ENCODE results near the gene TMEM179B. TPM values are rescaled to one million over a fixed set of nuclear protein-coding genes. Genes with fewer than 3 reads are reported as not detected.

TMEM179B gene
- total RNA-seq, 4 donors from 2014 or later, result 22.3 to 83.8 (median 34.2) TPM

DNA sequence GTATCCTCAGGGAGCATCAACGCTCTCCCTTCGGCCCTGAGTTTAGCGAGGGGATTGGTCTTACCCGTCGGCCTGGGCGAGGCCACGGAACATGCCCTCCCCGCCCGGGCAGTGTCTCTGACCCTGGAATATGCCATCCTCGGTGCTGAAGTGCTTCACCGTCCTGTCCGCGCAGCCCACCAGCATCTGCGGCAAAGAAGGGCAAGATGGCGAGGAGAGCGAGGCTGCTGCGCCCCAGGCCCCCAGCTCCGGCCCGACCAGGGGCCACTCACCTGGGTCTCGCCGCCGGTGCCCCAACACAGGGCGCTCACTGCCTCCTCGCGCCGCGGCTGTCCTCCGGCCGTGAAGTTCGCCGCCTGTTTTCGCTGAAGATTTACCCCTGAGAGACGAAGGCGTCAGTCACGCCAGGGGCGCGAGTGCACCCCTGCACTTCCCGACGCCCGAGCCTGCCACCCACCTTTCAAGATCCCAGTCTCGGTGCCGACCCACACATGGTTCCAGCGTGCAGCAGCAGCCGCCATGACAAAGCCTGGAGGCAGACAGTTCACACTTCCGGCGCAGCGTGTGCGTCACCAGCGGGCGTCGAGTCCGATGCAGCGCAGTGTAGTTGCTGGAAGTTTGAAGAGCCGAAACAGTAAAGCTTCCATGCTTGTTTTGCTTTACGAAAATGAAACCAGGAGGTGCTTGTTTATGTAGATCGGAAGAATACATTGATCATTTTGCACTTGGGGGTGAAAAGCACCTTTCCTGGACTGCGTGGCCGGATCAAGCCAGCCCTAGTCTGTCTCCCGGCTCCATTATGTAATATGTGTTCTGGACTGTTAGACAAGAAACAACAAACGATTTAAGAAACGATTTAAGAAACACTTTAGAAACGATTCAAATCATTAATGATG, 52.1 kb downstream of the TMEM179B start, which contains the start of gene WDR74:
TSS of gene WDR74 (minus strand) at position 541 of the 896 bp plus-strand sequence. CDS start at position 521, 20 bp downstream.
- H3K27me3 ChIP-seq, result no peaks in the 10 kb centered on the region
- H3K4me1 ChIP-seq, result peaks cover 0 to 8% of the 10 kb centered on the region in 2 donors
- no peaks in the 10 kb centered on the region for H3K36me3 ChIP-seq
- peak; percentile 86 to 90 for TF ChIP-seq POLR2A (IDR thresholded peaks at IDR 0.05)
- TF ChIP-seq, protein P1, sequence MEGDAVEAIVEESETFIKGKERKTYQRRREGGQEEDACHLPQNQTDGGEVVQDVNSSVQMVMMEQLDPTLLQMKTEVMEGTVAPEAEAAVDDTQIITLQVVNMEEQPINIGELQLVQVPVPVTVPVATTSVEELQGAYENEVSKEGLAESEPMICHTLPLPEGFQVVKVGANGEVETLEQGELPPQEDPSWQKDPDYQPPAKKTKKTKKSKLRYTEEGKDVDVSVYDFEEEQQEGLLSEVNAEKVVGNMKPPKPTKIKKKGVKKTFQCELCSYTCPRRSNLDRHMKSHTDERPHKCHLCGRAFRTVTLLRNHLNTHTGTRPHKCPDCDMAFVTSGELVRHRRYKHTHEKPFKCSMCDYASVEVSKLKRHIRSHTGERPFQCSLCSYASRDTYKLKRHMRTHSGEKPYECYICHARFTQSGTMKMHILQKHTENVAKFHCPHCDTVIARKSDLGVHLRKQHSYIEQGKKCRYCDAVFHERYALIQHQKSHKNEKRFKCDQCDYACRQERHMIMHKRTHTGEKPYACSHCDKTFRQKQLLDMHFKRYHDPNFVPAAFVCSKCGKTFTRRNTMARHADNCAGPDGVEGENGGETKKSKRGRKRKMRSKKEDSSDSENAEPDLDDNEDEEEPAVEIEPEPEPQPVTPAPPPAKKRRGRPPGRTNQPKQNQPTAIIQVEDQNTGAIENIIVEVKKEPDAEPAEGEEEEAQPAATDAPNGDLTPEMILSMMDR (IDR thresholded peaks at IDR 0.05), result no peak
- DNase-seq, result peak; percentile 91 to 92
- H3K9me3 ChIP-seq, result no peaks in the 10 kb centered on the region
- H3K4me3 ChIP-seq, result peak within 1 kb of the TSS; percentile 84 to 100
- H3K27ac ChIP-seq, result peak within 1 kb of the TSS; percentile 99 to 100
- intact Hi-C loops (cut with DNase I; ENCODE audit: low total_unique reads), result no loop called here

Small RNAs within 50 kb of the gene (microRNA-seq; reads per million reads assigned to microRNA genes)
- gene MIR6514 (ENCODE audit: borderline microRNAs expressed, borderline replicate concordance), result not detected
- not detected for gene MIR6748 (ENCODE audit: borderline microRNAs expressed, borderline replicate concordance)

Small RNAs within 50 kb of the gene (small RNA-seq; reads per million reads assigned to genes)
- gene MIR6514 (not detected), gene RNU6-118P (not detected)

Other genes starting within 250 kb of the TMEM179B start
- 1,000 to 10,000 TPM in 1 of 4 donors, 100 to 1,000 TPM in 3; 452 to 1,353 (median 779) TPM for gene AHNAK, start 240.6 kb upstream of the TMEM179B start, total RNA-seq
- 1,000 to 10,000 TPM; 1,301 to 1,426 (median 1,363) TPM for gene EEF1G, start 213.5 kb upstream of the TMEM179B start, total RNA-seq
- gene TUT1, start 195.9 kb upstream of the TMEM179B start, total RNA-seq, result 10 to 100 TPM in 1 of 4 donors, 1 to 10 TPM in 3; 7.1 to 19.3 (median 8.6) TPM
- gene MTA2, start 185.5 kb upstream of the TMEM179B start, total RNA-seq, result 100 to 1,000 TPM in 2 of 4 donors, 10 to 100 TPM in 2; 37.9 to 120 (median 78.2) TPM
- 100 to 1,000 TPM in 1 of 4 donors, 10 to 100 TPM in 3; 17.9 to 126 (median 36.8) TPM for gene EML3, start 174.6 kb upstream of the TMEM179B start, total RNA-seq
- gene ROM1, start 174.1 kb upstream of the TMEM179B start, total RNA-seq, result 10 to 100 TPM in 1 of 4 donors, 1 to 10 TPM in 1, under 1 TPM in 1, not detected in 1; 0.77 to 11.9 (median 5.3) TPM
- gene B3GAT3, start 165.4 kb upstream of the TMEM179B start, total RNA-seq, result 10 to 100 TPM; 17.7 to 50.4 (median 23.1) TPM
- gene GANAB, start 140.8 kb upstream of the TMEM179B start, total RNA-seq, result 100 to 1,000 TPM in 3 of 4 donors, 10 to 100 TPM in 1; 56.9 to 513 (median 270) TPM
- gene INTS5, start 134.1 kb upstream of the TMEM179B start, total RNA-seq, result 10 to 100 TPM in 3 of 4 donors, 1 to 10 TPM in 1; 4.9 to 27.4 (median 18.8) TPM
- gene C11orf98, start 122.2 kb upstream of the TMEM179B start, total RNA-seq, result 10 to 100 TPM in 3 of 4 donors, 1 to 10 TPM in 1; 4.6 to 35.7 (median 19.5) TPM
- 10 to 100 TPM in 2 of 4 donors, 1 to 10 TPM in 1, not detected in 1; 7.7 to 25.9 (median 12.6) TPM for gene CSKMT, start 122.1 kb upstream of the TMEM179B start, total RNA-seq
- gene UQCC3, start 115.7 kb upstream of the TMEM179B start, total RNA-seq, result 1 to 10 TPM in 3 of 4 donors, under 1 TPM in 1; 0.51 to 6.6 (median 3.4) TPM
- 10 to 100 TPM in 1 of 4 donors, 1 to 10 TPM in 2, not detected in 1; 3.5 to 18.2 (median 6.9) TPM for gene LBHD1, start 115.1 kb upstream of the TMEM179B start, total RNA-seq
- gene UBXN1, start 108.3 kb upstream of the TMEM179B start, total RNA-seq, result 100 to 1,000 TPM in 2 of 4 donors, 10 to 100 TPM in 2; 55.4 to 276 (median 102) TPM
- gene LRRN4CL, start 97.9 kb upstream of the TMEM179B start, total RNA-seq, result 10 to 100 TPM; 36.2 to 50.6 (median 41.4) TPM
- 10 to 100 TPM; 24.1 to 46.7 (median 34.4) TPM for gene BSCL2, start 80.0 kb upstream of the TMEM179B start, total RNA-seq
- gene GNG3, start 79.7 kb upstream of the TMEM179B start, total RNA-seq, result under 1 TPM in 1 of 4 donors, not detected in 3; 0.52 TPM
- 10 to 100 TPM; 17.7 to 58.3 (median 21.3) TPM for gene HNRNPUL2, start 59.9 kb upstream of the TMEM179B start, total RNA-seq
- gene TTC9C, start 58.9 kb upstream of the TMEM179B start, total RNA-seq, result 10 to 100 TPM in 2 of 4 donors, 1 to 10 TPM in 2; 1.3 to 32.4 (median 16.3) TPM
- gene ZBTB3, start 33.2 kb upstream of the TMEM179B start, total RNA-seq, result 10 to 100 TPM in 3 of 4 donors, under 1 TPM in 1; 0.59 to 28.9 (median 18.3) TPM
- gene POLR2G, start 25.8 kb upstream of the TMEM179B start, total RNA-seq, result 10 to 100 TPM; 55.0 to 97.6 (median 76.0) TPM
- gene TAF6L, start 16.0 kb upstream of the TMEM179B start, total RNA-seq, result 10 to 100 TPM in 3 of 4 donors, 1 to 10 TPM in 1; 6.8 to 34.3 (median 24.1) TPM
- 10 to 100 TPM in 2 of 4 donors, 1 to 10 TPM in 2; 1.0 to 28.0 (median 10.0) TPM for gene TMEM223, start 4.6 kb downstream of the TMEM179B start, total RNA-seq
- gene NXF1, start 18.0 kb downstream of the TMEM179B start, total RNA-seq, result 10 to 100 TPM; 41.0 to 96.2 (median 50.2) TPM
- gene STX5, start 44.6 kb downstream of the TMEM179B start, total RNA-seq, result 10 to 100 TPM; 36.5 to 73.5 (median 55.2) TPM
- gene TEX54, start 45.4 kb downstream of the TMEM179B start, total RNA-seq, result not detected
- gene WDR74, start 52.2 kb downstream of the TMEM179B start, total RNA-seq, result 10 to 100 TPM in 3 of 4 donors, 1 to 10 TPM in 1; 10.0 to 66.0 (median 35.0) TPM
- 100 to 1,000 TPM in 2 of 4 donors, 10 to 100 TPM in 2; 69.8 to 206 (median 98.4) TPM for gene SLC3A2, start 93.5 kb downstream of the TMEM179B start, total RNA-seq
- 1 to 10 TPM in 1 of 4 donors, not detected in 3; 1.3 TPM for gene CHRM1, start 134.0 kb downstream of the TMEM179B start, total RNA-seq
- gene SLC22A6, start 197.6 kb downstream of the TMEM179B start, total RNA-seq, result not detected
- gene SLC22A8, start 228.4 kb downstream of the TMEM179B start, total RNA-seq, result not detected